IMR-90 (cell line): ENCODE measurements around the gene CMSS1.

Experiments used
- CEBPB ChIP-seq: IDR thresholded peaks from 2 replicates; pipeline ENCODE4 v1.6.1; 2012; ENCODE audit warnings: low read depth, low read length, improper control_type of control experiment
- CHD1 ChIP-seq: IDR thresholded peaks from 2 replicates; pipeline ENCODE4 v1.6.1; 2012; ENCODE audit warnings: low read depth, low read length, improper control_type of control experiment
- FOS ChIP-seq: fragments of 150-350 bp; IDR thresholded peaks from 2 replicates; pipeline ENCODE4 v1.6.1; 2016; ENCODE audit warnings: low read depth, low read length
- MAFK ChIP-seq: IDR thresholded peaks from 2 replicates; pipeline ENCODE4 v1.6.1; 2012; ENCODE audit warnings: low read depth, low read length, improper control_type of control experiment
- MAZ ChIP-seq: IDR thresholded peaks from 2 replicates; pipeline ENCODE4 v1.6.1; 2012; ENCODE audit warnings: low read depth, mild to moderate bottlenecking, low read length, improper control_type of control experiment, moderate library complexity, borderline replicate concordance
- POLR2A ChIP-seq: IDR thresholded peaks from 2 replicates; pipeline ENCODE4 v1.6.1; 2012; ENCODE audit warnings: mild to moderate bottlenecking, low read depth, low read length
- RAD21 ChIP-seq: IDR thresholded peaks from 2 replicates; pipeline ENCODE4 v1.6.1; 2012; ENCODE audit warnings: low read length, improper control_type of control experiment
- RCOR1 ChIP-seq: IDR thresholded peaks from 2 replicates; pipeline ENCODE4 v1.6.1; 2012; ENCODE audit warnings: mild to moderate bottlenecking, low read length, improper control_type of control experiment; ENCODE audit not compliant: insufficient replicate concordance
- RFX5 ChIP-seq: IDR thresholded peaks from 2 replicates; pipeline ENCODE4 v1.8.0; 2012; ENCODE audit warnings: low read depth, mild to moderate bottlenecking, low read length, moderate library complexity
- SMC3 ChIP-seq: fragments of 150-350 bp; IDR thresholded peaks from 2 replicates; pipeline ENCODE4 v1.6.1; 2016; ENCODE audit warnings: low read depth, mild to moderate bottlenecking, antibody characterized with exemption, low read length, moderate library complexity
- TF ChIP-seq, protein P1 (sequence below): conservative IDR thresholded peaks from 2 replicates; pipeline ENCODE4 v1.5.1; 2012; ENCODE audit warnings: mild to moderate bottlenecking, low read depth, low read length, improper control_type of control experiment
- TF ChIP-seq, protein P2 (sequence below): fragments of 150-350 bp; IDR thresholded peaks from 2 replicates; pipeline ENCODE4 v1.6.1; 2017; ENCODE audit warnings: mild to moderate bottlenecking, antibody characterized with exemption, low read length, low read depth

DNA sequence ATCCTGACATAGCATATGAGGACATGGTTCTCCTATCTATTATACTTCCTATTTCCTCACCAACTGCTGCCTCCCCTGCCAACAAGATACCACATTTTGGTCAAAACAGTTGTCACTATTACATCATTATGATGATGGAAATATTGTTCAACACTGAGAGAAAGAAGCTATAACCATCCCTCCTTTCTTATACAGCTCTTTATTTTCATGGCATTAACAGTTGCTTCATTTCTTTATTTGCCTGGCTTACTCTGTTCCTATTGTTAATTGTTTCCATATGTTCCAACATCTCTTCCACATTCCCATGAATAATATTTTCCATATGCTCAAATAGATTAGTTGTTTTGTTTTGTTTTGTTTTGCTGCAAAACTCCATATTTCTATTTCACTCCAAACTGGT, 337.5 kb downstream of the CMSS1 start:
- TF ChIP-seq, protein P1, sequence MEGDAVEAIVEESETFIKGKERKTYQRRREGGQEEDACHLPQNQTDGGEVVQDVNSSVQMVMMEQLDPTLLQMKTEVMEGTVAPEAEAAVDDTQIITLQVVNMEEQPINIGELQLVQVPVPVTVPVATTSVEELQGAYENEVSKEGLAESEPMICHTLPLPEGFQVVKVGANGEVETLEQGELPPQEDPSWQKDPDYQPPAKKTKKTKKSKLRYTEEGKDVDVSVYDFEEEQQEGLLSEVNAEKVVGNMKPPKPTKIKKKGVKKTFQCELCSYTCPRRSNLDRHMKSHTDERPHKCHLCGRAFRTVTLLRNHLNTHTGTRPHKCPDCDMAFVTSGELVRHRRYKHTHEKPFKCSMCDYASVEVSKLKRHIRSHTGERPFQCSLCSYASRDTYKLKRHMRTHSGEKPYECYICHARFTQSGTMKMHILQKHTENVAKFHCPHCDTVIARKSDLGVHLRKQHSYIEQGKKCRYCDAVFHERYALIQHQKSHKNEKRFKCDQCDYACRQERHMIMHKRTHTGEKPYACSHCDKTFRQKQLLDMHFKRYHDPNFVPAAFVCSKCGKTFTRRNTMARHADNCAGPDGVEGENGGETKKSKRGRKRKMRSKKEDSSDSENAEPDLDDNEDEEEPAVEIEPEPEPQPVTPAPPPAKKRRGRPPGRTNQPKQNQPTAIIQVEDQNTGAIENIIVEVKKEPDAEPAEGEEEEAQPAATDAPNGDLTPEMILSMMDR: no peak
- TF ChIP-seq CEBPB: no peak
- TF ChIP-seq MAFK: no peak
- no peak for TF ChIP-seq POLR2A
- TF ChIP-seq RCOR1: no peak
- TF ChIP-seq FOS: no peak
- TF ChIP-seq, protein P2, sequence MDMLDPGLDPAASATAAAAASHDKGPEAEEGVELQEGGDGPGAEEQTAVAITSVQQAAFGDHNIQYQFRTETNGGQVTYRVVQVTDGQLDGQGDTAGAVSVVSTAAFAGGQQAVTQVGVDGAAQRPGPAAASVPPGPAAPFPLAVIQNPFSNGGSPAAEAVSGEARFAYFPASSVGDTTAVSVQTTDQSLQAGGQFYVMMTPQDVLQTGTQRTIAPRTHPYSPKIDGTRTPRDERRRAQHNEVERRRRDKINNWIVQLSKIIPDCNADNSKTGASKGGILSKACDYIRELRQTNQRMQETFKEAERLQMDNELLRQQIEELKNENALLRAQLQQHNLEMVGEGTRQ: no peak
- TF ChIP-seq CHD1: no peak
- TF ChIP-seq MAZ: no peak
- no peak for TF ChIP-seq SMC3
- no peak for TF ChIP-seq RFX5
- TF ChIP-seq RAD21: no peak
